Measurements from ENCODE around the gene NFIB.

NFIB gene

GRCh38 chr9:14269916-14270315 is 44.0 kb downstream of the NFIB start:
- H3K4me3 ChIP-seq (ENCODE audit: low read length): no peak overlapping the region
- TF ChIP-seq CTCF (conservative IDR thresholded peaks at IDR 0.05; ENCODE audit: low read length): no peak
- no peak for DNase-seq (ENCODE audit: low read depth)

- TF ChIP-seq CTCF (conservative IDR thresholded peaks at IDR 0.05; ENCODE audit: low read length): no peak
- DNase-seq (ENCODE audit: low read depth): no peak
- H3K4me3 ChIP-seq (ENCODE audit: low read length): no peak overlapping the region
These were observed 50.0 kb downstream of the NFIB start for GRCh38 chr9:14263707-14264483.

GRCh38 chr9:14262827-14263226 is 51.1 kb downstream of the NFIB start:
- no peak for DNase-seq (ENCODE audit: low read depth)
- no peak for TF ChIP-seq CTCF (conservative IDR thresholded peaks at IDR 0.05; ENCODE audit: low read length)
- H3K4me3 ChIP-seq (ENCODE audit: low read length): no peak overlapping the region

- no peak overlapping the region for H3K4me3 ChIP-seq (ENCODE audit: low read length)
- DNase-seq (ENCODE audit: low read depth): no peak
- TF ChIP-seq CTCF (conservative IDR thresholded peaks at IDR 0.05; ENCODE audit: low read length): no peak
These were observed 52.3 kb downstream of the NFIB start for GRCh38 chr9:14261616-14262015.

GRCh38 chr9:14260101-14260500 is 53.8 kb downstream of the NFIB start:
- DNase-seq (ENCODE audit: low read depth): no peak
- no peak overlapping the region for H3K4me3 ChIP-seq (ENCODE audit: low read length)
- no peak for TF ChIP-seq CTCF (conservative IDR thresholded peaks at IDR 0.05; ENCODE audit: low read length)

GRCh38 chr9:14258660-14259239 is 55.2 kb downstream of the NFIB start:
- H3K4me3 ChIP-seq (ENCODE audit: low read length): no peak overlapping the region
- no peak for TF ChIP-seq CTCF (conservative IDR thresholded peaks at IDR 0.05; ENCODE audit: low read length)
- DNase-seq (ENCODE audit: low read depth): peak; percentile 43

- TF ChIP-seq CTCF (conservative IDR thresholded peaks at IDR 0.05; ENCODE audit: low read length): no peak
- H3K4me3 ChIP-seq (ENCODE audit: low read length): no peak overlapping the region
- DNase-seq (ENCODE audit: low read depth): no peak
These were observed 55.8 kb downstream of the NFIB start for GRCh38 chr9:14258156-14258555.
